ENCODE measurements around the gene SLC7A8. TPM values are rescaled to one million over a fixed set of nuclear protein-coding genes. Genes with fewer than 3 reads are reported as not detected.
A peak's percentile ranks its signal among the peaks of the same experiment; 100 is the strongest.

SLC7A8 gene
- total RNA-seq, 1 experiment from 2014 or later: 77.9 TPM

GRCh38 chr14:23103581-23103980, 79.9 kb downstream of the SLC7A8 start:
- H3K4ac ChIP-seq (ENCODE audit: low read depth, low read length): no peak overlapping the region

More at GRCh38 chr14:23103581-23103980, 79.9 kb downstream of the SLC7A8 start:
- Histone ChIP-seq H3K18ac (ENCODE audit: insufficient read length, low read depth, low read length) (no peak overlapping the region), H2AFZ (ENCODE audit: low read length) (no peak overlapping the region), H3T11ph (ENCODE audit: low read length) (no peak overlapping the region), H3K4me2 (ENCODE audit: insufficient read depth, insufficient read length, low read length) (no peak overlapping the region), H3K9me3 (ENCODE audit: control insufficient read depth, low read depth, low read length) (no peaks in the 10 kb centered on the region), H4K91ac (ENCODE audit: insufficient read length, low read depth, low read length) (no peak overlapping the region), H2BK120ac (ENCODE audit: low read depth, low read length, poor library complexity, severe bottlenecking) (no peak overlapping the region), H4K8ac (replicated peaks; ENCODE audit: insufficient read length, low read depth, low read length) (no peak overlapping the region), H2BK12ac (ENCODE audit: insufficient read length, low read depth, low read length) (no peak overlapping the region), H3K27ac (ENCODE audit: insufficient read length, low read depth, low read length) (no peak overlapping the region), H3K23ac (ENCODE audit: insufficient read length, low read depth, low read length) (no peak overlapping the region), H3K56ac (ENCODE audit: insufficient read length, low read depth, low read length) (no peak overlapping the region), H2BK20ac (ENCODE audit: low read depth, low read length, poor library complexity, severe bottlenecking) (no peak overlapping the region), H2BK15ac (ENCODE audit: low read depth, low read length) (no peak overlapping the region), H3K23me2 (ENCODE audit: insufficient read length, low read depth, low read length, poor library complexity, severe bottlenecking) (no peaks in the 10 kb centered on the region), H2BK5ac (ENCODE audit: insufficient read length, low read length) (no peak overlapping the region), H3K79me1 (ENCODE audit: insufficient read depth, low read depth, low read length, poor library complexity, severe bottlenecking) (no peaks in the 10 kb centered on the region), H4K5ac (ENCODE audit: insufficient read length, low read depth, low read length) (no peak overlapping the region), H3K27me3 (ENCODE audit: insufficient read depth, low read length) (no peaks in the 10 kb centered on the region), H3K4me1 (ENCODE audit: insufficient read depth, low read length) (no peaks in the 10 kb centered on the region; the same call in 1 of the 2 replicates), H3K79me2 (ENCODE audit: insufficient read depth, low read length) (no peaks in the 10 kb centered on the region), H4K20me1 (ENCODE audit: control insufficient read depth, insufficient read depth, insufficient read length) (no peaks in the 10 kb centered on the region), H3K14ac (ENCODE audit: insufficient read depth, low read length) (no peak overlapping the region), H2AK5ac (ENCODE audit: insufficient read length, low read length) (no peak overlapping the region), H3K9ac (ENCODE audit: extremely low read depth, insufficient read length, low read length) (no peak overlapping the region)
- no CpG with 5 or more reads among the region's 4 CpGs for WGBS (ENCODE audit: extremely low coverage, insufficient read length, low lambda C conversion rate)
- TF ChIP-seq CTCF (conservative IDR thresholded peaks at IDR 0.05): no peak
- Mint-ChIP-seq H3K27me3 (ENCODE audit: low read depth) (peaks cover 27% of the 10 kb centered on the region), H3K36me3 (ENCODE audit: insufficient read depth in 1 of 3, low read depth in 3 of 3) (peaks cover 3 to 7% (median 4%) of the 10 kb centered on the region in 3 experiments; a peak in 5 of 7 replicates), H3K27ac (peak overlapping the region in 1 of 3 experiments; percentile 30; a peak in 1 of 7 replicates), H3K4me1 (peaks cover 45 to 58% of the 10 kb centered on the region in 2 experiments), H3K4me3 (no peak overlapping the region), H3K9me3 (peaks cover 3 to 4% of the 10 kb centered on the region in 2 experiments; a peak in 3 of 5 replicates)
- no peak for DNase-seq

Data from H9 (cell line).